HCT116 (cell line): ENCODE measurements around the gene SLC25A12.

Source experiments
- CTCF ChIP-seq, 3 experiments: fragments of 200-600 bp in 1 of 3; sonication (generic) in 1 of 3; IDR thresholded peaks in 2 of 3; conservative IDR thresholded peaks in 1 of 3; 2 replicates each; pipeline ENCODE4 v1.5.1; 2012 to 2017; ENCODE audit warnings: low read depth in 2 of 3, low read length in 2 of 3, antibody characterized with exemption in 1 of 3, borderline replicate concordance in 1 of 3, control low read depth in 1 of 3, mild to moderate bottlenecking in 1 of 3, mixed read lengths in 1 of 3, mixed run types in 1 of 3, moderate library complexity in 1 of 3; ENCODE audit not compliant: insufficient read depth in 1 of 3
- POLR2AphosphoS5 ChIP-seq: IDR thresholded peaks from 2 replicates; pipeline ENCODE4 v1.6.1; 2011; ENCODE audit warnings: mild to moderate bottlenecking, low read depth, low read length, moderate library complexity

GRCh38 chr2:171785450-171785849 is 108.6 kb downstream of the SLC25A12 start:
- TF ChIP-seq CTCF (IDR thresholded peaks at IDR 0.05 in 2 of 3, conservative IDR thresholded peaks at IDR 0.05 in 1 of 3; ENCODE audit: borderline replicate concordance in 1 of 3, insufficient read depth in 1 of 3, low read depth in 2 of 3, low read length in 2 of 3) = no peak
- TF ChIP-seq POLR2AphosphoS5 = no peak
